ENCODE measurements around the gene EEF2K.

Gene EEF2K

DNA sequence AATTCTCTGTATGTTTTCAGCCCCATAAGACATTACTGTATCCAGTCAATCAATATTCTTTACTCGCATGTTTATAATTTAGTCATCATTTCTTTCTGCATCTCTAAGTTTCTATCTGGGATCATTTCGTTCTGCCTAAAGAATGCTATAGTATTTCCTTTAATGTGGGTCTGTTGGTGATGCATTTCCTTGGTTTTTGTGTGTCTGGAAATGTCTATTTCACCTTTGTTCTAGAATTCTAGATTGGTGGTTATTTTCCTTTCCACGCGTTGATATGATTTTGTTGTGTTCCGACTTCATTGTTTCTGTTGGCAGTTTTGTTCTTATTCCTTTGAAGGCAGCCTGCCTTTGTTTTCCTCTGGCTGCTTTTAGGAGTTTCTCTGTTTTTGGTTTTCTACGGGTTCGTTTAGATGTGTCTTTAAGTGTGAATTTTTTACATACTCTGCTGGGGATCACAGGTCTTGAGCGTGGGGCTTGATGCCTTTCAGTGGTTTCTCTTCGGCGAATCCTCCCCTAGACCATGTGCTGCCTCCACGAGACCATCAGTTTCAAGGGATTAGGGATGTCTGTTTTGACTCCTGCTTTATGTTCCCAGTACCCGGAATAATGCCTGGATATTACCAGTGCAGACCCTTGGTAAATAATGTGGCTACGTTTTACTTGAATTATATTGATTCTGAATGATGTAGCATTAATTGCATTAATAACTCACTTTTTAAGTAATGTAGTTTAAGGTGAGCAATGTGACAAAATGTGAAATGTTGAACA is 114.7 kb downstream of the EEF2K start:
- no peak for DNase-seq

DNA sequence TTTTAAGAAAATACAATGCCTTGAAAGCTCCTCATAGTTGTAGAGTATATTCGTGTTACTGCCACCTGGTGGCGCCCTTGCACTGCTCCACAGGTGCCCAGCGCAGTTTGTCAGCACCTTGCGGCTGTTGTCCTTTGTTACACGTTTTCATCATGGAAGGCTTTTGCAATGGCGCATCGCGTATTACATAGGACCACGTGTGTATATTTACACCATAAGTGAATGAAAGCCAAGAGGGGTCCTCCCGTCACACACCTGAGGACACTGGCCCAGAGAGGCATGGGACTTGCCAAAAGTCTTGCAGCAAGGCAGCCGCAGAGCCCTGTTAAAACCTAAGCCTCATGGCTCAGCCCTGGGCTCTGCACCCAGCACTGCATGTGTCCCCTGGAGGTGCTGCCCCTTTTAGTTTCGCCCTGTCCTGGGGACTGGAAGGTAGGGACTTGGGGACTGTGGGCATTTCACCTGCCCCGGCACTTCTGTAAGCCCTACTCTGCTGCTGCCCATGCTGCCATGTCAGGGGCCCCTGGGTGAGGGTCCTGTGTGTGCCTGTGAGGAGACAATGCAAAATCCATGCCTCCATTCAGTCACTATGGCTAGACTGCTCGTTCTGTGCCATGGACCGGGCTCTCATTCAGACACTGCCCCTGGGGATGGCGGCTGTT is 115.4 kb downstream of the EEF2K start:
- peak; percentile 90 for DNase-seq

DNA sequence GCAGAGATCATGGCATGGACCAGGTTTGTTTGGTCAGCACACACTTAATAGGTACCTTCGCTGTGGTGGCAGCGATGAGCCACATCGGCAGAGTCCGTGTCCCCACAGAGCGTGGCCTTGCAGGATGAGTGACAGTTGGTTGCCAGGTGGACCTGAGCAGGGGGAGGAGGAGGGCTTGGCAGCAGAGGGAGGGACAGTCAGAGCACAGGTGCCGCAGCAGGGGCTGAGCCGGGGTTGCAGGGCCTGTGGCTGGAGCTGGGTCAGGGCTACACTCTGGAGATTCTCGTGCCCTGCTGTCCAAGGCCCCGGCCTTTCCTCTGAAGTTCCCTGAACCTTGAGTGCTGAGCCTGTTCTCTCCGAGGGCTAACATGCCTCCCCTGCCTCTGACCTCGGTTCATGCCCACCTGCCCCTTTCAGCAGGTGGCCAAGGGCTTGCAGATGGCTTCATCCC is 116.0 kb downstream of the EEF2K start:
- DNase-seq = no peak

DNA sequence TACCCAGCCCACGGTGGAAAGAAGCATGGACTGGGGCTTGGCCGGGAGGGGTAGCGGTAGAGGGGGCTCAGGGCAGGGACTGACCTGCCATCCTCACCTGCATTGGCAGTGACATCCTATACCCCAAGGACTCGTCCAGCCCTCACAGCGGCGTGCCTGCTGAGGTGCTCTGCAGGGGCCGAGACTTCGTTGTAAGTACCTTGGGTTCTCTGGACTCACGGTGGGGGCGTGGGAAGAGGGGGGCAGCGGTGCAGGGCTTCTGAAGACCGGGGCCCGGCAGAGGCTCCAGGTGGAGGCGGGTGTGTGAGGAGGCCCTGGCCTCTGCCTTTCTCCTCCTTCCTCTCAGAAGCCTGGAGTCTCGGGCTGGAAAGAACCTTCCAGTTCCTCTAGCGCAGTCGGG is 116.7 kb downstream of the EEF2K start:
- no peak for DNase-seq

DNA sequence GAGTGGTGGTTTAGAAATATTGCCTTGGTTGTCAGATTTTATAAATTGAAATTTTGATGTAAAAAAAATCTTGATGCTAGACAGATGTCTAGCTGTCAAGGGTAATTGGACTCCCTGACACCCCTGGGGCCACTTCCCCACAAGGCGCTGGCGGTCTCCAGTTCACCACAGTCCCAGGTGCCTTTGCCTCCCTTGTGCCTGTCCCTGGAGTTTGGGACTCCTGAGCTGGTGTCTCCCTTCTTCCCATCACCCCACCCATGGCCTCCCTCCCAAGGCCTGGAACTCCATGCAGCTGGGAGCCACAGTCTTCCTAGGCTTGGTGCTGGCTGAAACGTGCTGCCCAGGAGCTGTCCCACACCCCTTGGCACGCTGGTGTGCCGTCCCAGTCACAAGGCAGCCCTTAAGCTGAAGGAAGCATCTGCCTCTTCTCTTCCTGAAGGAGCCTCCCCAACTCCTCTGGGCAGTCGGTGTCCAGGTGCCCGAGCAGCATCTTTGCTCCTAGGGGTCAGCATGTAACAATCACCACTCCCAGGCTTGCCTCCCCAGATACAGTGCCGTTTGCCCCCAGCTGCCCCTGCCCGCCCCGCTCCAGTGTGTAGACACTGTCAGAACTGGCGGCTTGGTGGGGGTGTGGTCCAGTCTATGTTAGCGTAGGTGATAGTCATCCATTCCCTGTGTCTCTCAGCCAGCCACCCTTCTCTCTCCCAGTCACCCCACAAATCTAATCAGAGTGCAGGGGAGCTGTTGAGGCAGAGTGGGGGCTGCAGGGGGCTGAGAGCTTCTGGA is 117.3 kb downstream of the EEF2K start:
- DNase-seq = no peak

DNA sequence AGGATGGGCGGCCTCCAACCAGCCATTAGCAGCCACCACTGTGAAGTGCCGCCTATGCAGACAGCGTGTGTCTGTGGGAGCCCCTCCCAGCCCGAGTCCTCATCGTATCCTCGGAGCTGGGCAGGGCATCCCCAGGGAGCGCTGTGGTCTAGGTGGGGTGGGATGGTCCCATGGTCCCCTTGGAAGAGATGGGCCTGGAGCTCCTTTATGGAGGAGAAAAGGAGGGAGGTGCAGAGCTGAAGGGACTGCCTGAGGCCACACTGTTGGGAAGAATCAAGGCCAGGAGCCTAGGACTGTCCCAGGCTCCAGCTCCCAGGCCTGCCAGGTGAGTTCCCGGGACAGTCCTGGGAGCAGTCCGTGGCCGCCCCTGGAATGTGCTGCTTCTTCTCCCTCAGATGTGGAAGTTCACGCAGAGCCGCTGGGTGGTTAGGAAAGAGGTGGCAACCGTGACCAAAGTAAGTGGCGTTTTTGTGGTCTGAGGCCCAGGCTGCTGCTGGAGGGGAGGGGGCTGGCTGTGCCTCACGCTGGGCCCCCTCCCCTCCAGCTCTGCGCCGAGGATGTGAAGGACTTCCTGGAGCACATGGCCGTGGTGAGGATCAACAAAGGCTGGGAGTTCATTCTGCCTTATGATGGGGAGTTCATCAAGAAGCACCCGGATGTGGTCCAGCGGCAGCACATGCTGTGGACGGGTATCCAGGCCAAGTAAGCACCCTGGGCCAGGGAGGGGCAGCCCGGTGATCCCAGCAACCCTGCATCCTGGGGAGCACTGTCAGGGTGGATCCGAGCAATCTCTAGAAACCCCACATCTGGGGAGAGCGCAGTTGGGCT is 118.1 kb downstream of the EEF2K start:
- no peak for DNase-seq

DNA sequence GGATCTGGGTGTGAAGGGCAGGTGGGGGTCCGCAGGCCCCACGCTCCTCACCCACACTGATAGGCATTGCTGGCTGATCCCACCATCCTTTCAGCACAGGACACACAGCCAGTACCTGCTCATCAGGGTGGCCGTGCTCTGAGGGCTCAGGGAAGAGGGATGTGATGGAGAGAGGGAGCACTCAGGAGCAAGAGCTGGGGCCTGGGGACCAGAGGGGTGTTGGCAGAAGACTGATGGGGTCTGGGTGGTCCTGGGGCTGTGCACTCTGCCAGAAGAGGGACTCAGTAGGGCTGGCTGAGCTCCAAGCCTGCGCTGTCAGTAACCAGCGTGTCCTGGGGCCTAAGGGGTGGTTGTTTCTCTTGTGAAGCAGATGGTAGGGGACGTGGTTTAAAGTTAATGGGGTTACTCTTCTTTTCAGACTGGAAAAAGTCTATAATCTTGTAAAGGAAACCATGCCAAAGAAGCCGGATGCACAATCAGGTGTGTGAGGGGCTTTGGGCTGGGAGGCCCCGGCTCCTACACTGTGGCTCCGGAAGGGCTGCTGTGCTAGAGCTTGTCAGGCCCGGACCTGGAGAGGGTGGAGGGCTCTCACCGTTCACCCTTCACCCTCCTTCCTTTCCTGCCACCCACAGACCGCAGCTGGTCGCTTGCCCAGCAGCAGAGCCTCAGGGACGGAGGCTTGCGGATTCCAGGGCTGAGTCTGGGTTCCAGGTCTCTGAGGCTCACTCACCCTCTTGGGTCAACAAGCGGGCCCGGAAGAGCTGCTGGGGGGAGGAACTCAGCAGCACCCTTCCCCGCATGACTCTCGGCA is 118.9 kb downstream of the EEF2K start:
- no peak for DNase-seq

DNA sequence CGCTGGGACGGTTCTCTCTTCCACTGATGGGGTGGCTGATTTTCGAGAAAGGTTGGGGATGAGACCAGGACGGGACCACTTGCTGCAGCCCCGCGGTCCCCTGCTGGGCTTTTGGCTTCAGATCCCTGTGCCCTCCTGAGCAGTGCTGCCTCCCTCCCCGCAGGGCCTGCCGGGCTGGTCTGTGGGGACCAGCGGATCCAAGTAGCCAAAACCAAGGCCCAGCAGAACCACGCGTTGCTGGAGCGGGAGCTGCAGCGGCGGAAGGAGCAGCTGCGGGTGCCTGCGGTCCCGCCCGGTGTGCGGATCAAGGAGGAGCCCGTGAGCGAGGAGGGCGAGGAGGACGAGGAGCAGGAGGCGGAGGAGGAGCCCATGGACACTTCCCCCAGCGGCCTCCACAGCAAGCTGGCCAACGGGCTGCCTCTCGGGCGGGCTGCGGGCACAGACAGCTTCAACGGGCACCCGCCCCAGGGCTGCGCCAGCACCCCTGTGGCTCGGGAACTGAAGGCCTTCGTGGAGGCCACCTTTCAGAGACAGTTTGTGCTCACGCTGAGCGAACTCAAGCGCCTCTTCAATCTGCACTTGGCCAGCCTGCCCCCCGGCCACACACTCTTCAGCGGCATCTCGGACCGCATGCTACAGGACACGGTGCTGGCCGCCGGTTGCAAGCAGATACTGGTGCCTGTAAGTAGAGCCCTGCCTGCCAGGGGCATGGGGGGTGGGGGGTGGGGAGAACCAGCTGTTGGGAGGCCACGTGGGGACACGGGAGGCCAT is 119.7 kb downstream of the EEF2K start:
- no peak for DNase-seq

DNA sequence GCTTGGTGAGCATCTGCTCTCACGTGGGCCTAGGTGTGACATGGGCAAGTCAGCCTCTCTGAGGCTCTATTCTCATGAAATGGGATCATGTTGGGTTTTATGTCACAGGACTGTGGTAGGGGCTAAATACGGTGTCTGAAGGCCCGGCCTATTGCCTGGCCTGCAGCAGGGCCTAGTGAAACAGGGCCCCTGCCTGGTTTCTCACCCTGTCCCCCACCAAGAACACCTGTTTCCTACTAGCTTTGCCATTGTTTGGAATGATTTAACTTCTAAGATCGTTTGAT is 120.2 kb downstream of the EEF2K start:
- DNase-seq = no peak

DNA sequence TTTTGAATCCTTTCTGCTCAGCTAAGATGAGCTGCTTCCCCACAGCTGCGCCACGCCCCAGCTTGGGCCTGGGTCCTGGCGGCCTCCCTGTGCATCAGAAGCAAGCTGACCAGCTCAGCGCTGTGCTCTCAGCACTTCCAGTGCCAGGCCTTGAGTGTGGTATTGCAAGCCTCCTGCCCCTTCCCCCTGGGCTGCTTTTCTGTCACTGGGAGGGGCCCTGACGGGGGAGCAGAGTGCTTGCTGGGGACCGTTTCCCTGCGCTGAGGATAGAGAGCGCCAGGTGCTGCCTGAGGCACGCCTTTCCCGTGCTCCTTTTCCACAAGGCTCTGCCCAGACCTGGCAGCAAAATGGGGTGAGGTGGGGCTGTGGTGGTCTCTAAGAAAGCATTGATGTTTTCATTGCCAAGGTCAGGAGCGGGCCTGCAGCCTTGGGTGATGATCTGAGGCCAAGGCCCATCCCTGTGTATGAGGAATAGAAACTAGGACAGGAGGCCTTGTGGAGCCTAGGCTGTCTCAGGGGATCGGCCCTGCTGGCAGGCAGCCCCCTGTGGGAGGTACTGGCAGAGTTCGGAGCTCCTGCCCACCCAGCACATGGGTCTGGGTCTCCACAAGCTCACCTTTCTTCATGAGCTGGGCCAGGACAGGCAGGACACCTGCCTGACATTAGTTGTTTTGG is 120.8 kb downstream of the EEF2K start:
- DNase-seq = no peak

DNA sequence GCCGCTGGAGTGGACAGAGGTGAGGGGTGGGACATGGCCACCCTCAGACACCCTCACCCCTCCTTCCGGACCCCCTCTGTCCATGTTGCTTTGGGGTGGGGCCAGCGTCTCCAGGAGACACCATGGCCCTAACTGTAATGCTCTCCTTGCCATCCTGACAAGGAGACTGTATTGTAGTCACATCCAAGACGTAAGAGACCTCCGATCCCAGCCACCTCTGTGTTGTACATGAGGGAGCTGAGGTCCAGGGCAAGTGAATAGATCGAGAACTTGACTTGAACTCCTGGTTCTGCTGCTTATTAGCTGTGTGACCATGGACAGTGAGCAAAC is 121.3 kb downstream of the EEF2K start:
- no peak for DNase-seq

DNA sequence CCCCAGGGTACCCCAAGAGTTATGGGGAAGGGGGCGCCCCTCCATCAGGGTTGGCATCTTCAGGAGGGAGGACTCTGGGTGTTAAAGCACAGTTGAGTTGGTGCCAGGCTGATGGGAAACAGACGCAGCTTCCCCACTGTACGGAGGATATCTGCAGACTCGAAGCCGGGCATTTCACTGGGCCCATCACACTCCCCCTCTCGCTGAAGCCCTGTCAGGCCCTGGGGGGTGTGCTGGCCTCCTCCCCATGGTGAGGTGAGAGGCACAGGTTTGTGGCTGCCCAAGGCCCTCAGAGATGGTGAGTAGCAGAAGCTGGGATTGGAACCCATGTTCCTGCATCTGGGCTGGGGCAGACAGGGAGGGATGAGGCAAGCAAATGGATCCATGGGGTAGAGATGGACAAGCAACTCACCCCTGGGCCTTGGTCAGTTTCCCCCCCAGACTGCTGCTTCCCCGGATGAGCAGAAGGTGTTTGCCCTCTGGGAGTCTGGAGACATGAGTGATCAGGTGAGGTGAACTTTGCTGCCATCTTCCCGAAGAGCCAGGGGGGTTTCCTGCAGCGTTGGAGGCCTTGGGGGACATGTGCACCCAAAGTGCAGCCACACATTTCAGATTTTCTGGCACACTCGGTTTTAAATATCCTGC is 122.1 kb downstream of the EEF2K start:
- no peak for DNase-seq

DNA sequence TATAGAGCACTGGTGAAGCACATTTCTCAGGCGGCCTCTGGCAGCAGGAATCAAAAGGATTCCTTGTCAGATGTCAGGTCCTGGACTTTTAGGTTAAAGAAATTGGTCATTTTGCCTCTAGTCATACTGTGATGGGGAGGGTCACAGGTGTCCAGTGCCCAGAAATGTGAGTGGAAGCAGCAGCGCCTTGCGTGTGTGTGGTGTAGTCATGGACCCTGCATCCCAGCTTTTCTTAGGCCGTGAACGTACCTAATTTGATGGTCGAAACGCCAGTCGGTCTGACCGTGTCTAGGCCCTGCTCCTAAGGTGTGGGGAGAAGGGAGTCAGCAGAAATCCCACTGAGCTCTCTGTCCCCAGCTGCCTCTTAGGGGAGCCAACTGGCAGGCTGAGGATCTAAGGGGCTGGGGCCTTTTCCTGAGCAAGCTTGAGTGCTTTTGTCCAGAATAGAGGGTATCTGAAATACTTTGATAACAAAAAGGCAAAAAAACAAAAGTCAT is 123.2 kb downstream of the EEF2K start:
- DNase-seq = no peak

DNA sequence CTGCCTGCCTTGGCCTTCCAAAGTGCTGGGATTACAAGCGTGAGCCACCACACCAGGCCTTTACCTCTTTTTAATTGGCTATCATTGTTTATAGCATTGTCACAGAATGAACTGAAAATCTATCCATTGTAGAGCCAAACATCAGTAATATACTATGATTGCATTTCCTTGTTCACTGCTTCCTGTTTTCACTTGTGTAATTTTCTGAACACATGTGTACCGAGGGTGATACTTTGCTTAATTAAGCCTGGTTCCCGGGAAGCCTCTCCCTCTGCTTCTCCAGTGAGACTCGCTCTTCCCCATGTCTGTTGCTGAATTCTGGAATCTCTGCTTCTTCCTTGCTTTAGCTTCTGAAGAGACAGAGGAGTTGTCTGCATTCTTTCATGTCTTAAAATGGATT is 124.2 kb downstream of the EEF2K start:
- DNase-seq = no peak

DNA sequence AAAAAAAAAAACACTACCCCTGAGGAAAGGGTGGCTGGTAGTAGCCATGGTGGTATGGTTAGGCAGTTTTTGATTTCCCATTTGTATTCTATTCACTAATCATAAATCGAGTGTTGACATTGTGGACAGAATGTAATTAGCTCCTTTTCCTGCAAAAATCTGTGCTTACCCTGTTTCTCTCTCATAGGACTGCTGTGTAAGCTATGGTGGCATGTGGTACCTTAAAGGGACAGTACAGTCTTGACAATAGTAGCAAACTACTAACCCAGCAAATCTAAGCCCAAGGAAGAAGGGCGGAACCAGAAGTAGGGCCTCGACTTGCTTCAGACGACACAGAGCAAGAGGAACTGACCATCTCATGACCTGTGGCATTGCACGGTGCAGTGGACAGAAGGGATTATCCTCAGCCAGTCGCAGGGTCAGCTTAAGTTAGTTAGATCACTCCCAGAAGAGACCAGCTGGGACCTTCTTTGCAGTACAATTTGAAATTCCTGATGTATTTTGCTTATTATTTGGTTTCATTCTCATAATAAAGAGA is 127.4 kb downstream of the EEF2K start:
- no peak for DNase-seq

DNA sequence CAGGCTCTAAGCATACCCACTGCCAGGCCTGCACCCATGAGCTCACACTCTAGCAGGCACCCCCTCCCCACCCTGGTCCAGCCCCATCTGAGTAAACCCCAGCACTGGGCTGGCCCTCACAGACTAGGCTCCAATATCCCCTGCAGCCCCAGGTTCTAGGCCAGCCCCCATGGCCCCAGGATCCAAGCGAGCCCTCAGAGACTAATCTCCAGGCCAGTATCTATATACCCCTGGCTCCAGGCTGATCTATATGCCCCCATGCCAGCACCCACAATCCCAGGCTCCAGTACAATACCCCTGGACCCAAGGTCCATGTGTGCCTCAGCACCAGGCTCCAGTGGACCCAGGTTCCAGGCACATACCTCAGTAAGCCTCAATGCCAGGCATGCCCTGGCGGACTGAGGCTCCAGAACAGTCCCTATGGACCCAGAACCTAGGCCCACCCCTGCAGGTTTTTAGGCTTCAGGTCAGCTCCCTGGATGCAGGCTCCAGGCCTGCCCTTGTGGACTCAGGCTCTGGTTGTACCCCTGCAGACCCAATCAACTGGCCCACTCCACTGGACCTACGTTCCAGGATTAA is 129.7 kb downstream of the EEF2K start:
- DNase-seq = no peak

DNA sequence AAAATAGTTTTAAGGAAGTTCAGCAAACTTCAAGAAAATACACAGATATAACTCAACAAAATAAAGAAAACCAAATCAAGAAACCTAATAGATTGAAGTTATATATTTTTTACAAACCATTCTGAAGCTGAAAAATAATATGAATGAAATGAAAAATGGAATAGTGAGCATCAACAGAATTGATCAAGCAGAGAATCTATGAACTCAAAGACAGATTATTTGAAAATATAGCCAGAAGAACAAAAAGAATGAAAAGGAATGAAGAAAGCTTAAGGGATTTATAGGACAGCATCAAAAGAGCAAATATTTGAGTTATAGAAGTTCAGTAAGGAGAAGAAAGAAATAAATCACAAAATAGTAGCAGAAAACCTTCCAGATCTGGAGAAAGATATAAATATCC is 130.5 kb downstream of the EEF2K start:
- DNase-seq = no peak

DNA sequence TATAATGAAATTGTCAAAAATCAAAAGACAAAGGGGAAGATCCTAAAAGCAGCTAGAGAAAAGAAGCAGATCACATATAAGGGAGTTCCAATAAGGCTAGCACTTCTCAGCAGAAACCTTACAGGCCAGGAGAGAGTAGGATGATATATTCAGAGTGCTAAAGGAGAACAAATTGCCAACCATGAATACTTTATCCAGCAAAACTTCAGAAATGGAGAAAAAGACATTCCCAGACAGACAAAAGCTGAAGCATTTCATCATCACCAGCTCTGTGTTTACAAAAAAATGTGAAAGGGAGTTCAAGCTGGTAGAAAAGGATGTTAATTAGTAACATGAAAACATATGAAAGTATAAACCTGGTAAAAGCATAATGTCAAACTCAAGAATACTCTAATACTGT is 131.0 kb downstream of the EEF2K start:
- DNase-seq = no peak

DNA sequence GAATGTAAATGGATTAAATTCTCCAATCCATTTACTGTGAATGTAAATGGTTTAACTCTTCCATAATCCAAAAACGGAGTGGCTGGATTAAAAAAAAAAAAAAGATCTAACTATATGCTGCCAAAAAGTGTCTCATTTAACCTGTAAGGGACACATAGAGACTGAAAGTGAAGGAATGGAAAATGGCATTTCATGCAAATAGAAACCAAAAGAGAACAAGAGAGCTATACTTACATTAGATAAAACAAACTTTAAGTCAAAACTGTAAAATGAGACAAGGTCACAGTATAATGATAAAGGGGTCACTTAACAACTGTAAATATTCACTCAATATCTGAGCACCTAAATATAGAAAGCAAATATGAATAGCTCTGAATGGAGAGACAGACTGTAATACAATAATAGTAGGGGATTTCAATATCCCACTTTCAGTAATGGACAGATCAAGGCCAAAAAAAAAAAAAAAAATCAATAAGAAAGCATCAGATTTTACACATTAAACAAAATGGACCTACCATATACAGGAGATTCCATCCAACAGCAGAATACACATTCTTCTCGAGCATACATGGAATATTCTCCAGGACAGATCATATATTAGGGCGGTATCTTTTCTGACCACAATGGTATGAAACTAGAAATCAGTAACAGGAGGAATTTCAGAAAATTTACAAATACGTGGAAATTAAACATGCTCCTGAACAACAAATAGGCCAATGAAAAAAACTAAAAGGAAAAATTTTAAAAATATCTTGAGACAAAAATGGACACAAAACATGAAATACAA is 132.0 kb downstream of the EEF2K start:
- DNase-seq = no peak

All from activated effector memory CD4-positive, alpha-beta T cell treated with anti-CD3 and anti-CD28 coated beads, Interleukin-2, amount 50 U/mL, for 16 hours (primary cell).